ENCODE results near the gene SMPD4.
"Not testable (repeated sequence)": the region's sequence is repeated elsewhere in the genome, so short reads cannot be mapped to it uniquely, and the experiment has no call there.

DNA sequence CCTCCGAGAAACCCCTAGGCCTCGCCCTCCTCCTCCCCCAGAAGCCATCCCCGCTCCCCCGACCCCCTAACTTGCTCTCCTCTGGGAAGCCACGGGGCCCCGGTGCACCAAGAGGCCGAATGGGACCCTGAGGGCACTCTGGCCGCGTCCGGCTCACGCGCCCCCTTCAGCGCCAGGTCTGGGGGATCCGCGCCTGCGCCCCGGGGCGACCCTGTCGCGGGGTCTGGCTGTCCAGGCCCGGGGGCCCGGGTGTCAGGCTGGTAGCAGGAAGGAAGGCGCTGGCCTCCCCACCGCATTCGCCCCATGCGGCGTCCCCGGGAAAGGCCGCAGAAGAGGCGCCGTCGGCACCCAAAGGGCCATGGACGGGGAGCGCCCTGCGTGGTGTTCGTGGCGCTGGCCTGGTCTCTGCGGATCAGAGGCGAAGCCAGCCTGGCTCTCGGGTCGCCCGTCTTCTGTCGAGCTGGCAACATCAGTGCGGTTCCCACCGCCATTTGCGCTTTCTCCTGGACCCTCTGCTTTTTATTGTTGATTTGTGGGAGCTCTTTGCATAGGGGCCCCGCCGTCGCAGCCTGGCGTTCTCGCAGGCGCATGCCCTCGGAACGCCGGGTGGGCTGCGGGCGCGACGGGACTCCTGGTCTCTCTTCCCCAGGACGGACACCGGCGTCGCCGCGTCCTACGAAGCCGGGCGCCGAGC lies 47.2 kb upstream of the SMPD4 start:
- TF ChIP-seq, protein P1, sequence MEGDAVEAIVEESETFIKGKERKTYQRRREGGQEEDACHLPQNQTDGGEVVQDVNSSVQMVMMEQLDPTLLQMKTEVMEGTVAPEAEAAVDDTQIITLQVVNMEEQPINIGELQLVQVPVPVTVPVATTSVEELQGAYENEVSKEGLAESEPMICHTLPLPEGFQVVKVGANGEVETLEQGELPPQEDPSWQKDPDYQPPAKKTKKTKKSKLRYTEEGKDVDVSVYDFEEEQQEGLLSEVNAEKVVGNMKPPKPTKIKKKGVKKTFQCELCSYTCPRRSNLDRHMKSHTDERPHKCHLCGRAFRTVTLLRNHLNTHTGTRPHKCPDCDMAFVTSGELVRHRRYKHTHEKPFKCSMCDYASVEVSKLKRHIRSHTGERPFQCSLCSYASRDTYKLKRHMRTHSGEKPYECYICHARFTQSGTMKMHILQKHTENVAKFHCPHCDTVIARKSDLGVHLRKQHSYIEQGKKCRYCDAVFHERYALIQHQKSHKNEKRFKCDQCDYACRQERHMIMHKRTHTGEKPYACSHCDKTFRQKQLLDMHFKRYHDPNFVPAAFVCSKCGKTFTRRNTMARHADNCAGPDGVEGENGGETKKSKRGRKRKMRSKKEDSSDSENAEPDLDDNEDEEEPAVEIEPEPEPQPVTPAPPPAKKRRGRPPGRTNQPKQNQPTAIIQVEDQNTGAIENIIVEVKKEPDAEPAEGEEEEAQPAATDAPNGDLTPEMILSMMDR (IDR thresholded peaks at IDR 0.05): not testable (repeated sequence)
- not testable (repeated sequence) for TF ChIP-seq MXD4 (CRISPR knock-in tag; IDR thresholded peaks at IDR 0.05; ENCODE audit: borderline replicate concordance); GABPB1 (CRISPR knock-in tag; IDR thresholded peaks at IDR 0.05); SMAD3 (CRISPR knock-in tag; IDR thresholded peaks at IDR 0.05; ENCODE audit: borderline replicate concordance)
- TF ChIP-seq, protein P2, sequence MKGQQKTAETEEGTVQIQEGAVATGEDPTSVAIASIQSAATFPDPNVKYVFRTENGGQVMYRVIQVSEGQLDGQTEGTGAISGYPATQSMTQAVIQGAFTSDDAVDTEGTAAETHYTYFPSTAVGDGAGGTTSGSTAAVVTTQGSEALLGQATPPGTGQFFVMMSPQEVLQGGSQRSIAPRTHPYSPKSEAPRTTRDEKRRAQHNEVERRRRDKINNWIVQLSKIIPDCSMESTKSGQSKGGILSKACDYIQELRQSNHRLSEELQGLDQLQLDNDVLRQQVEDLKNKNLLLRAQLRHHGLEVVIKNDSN (CRISPR knock-in tag; IDR thresholded peaks at IDR 0.05): not testable (repeated sequence)
- TF ChIP-seq, protein P3, sequence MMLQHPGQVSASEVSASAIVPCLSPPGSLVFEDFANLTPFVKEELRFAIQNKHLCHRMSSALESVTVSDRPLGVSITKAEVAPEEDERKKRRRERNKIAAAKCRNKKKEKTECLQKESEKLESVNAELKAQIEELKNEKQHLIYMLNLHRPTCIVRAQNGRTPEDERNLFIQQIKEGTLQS (CRISPR knock-in tag; conservative IDR thresholded peaks at IDR 0.05): not testable (repeated sequence)

All from WTC11 (cell line).